ENCODE measurements around the gene SRGAP2B. TPM values are rescaled to one million over a fixed set of nuclear protein-coding genes. Genes with fewer than 3 reads are reported as not detected.
"Not testable (repeated sequence)": the region's sequence is repeated elsewhere in the genome, so short reads cannot be mapped to it uniquely, and the experiment has no call there.

The SRGAP2B gene
- total and polyA plus RNA-seq, 5 donors = 5.9 to 22.3 (median 19.5) TPM

DNA sequence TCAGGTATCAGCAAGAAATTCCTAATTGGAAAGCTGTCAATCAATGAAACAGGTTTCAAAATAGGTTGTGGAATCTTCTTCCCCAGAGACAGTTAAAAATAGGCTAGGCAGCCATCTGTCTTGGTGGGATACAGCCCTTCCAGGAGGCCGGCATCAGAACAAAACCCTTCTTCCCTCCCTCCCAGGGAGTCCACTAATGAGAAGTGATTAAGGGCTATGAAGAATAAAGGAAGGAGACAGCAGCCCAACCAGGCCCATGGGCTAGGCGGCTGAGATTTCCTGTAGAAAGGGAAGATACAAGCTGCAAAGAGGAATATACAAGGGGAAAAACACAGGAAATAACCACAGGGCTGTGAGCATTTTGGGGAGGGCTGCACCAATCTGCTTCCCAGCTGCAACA is 31.8 kb downstream of the SRGAP2B start:
- intact Hi-C loops (cut with DNase I); H3K4me3 ChIP-seq (ENCODE audit: low read length); H3K9me3 ChIP-seq (ENCODE audit: control insufficient read depth, low read length); ATAC-seq; DNase-seq; H3K27me3 ChIP-seq (ENCODE audit: control insufficient read depth, insufficient read depth); H3K27ac ChIP-seq (ENCODE audit: low read length); H3K4me1 ChIP-seq (ENCODE audit: control insufficient read depth, insufficient read depth, low read length): not testable (repeated sequence)
- WGBS = 53% methylated on average over 1 of the region's 2 CpGs

- H3K4me3 ChIP-seq (ENCODE audit: low read length); H3K9me3 ChIP-seq (ENCODE audit: control insufficient read depth, low read length); intact Hi-C loops (cut with DNase I); H3K27me3 ChIP-seq (ENCODE audit: control insufficient read depth, insufficient read depth); DNase-seq; H3K4me1 ChIP-seq (ENCODE audit: control insufficient read depth, insufficient read depth, low read length); H3K27ac ChIP-seq (ENCODE audit: low read length); ATAC-seq: not testable (repeated sequence)
- no CpG with 5 or more reads among the region's 3 CpGs for WGBS
Measured at GRCh38 chr1:145058184-145058583, 36.9 kb downstream of the SRGAP2B start.

DNA sequence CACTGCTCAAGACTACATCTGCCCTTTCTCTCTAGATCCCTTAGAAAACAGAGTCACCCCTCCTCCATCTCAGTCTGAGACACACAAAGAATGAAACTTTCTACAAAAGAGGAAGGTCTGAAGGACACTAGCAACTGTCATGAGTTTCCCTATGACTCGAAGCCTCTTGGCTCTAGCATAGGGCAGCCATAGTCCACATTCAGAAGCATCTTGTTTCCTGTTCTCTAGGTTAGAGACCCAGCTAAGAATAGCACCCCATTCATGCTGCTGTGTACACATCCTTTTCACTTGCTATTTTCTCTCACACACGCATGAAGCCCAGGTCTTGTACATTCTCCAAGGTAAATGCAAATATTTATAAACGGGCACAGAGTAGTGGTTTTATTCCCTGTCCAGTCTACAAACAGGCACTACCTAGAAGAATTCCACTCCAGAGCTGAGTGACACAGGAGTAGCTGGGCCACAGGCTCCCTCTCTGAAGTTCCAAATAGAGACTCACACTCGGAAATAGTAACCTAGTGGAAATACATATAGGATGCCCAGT is 39.8 kb downstream of the SRGAP2B start:
- DNase-seq; intact Hi-C loops (cut with DNase I); H3K4me3 ChIP-seq (ENCODE audit: low read length); H3K9me3 ChIP-seq (ENCODE audit: control insufficient read depth, low read length); H3K27me3 ChIP-seq (ENCODE audit: control insufficient read depth, insufficient read depth); H3K27ac ChIP-seq (ENCODE audit: low read length); H3K4me1 ChIP-seq (ENCODE audit: control insufficient read depth, insufficient read depth, low read length): not testable (repeated sequence)
- ATAC-seq = peak; percentile 63 to 72
- WGBS = no CpG with 5 or more reads among the region's 4 CpGs

GRCh38 chr1:145053428-145053827 is 41.7 kb downstream of the SRGAP2B start:
- H3K27me3 ChIP-seq (ENCODE audit: control insufficient read depth, insufficient read depth); H3K4me3 ChIP-seq (ENCODE audit: low read length); ATAC-seq; H3K4me1 ChIP-seq (ENCODE audit: control insufficient read depth, insufficient read depth, low read length); H3K27ac ChIP-seq (ENCODE audit: low read length); DNase-seq; intact Hi-C loops (cut with DNase I); H3K9me3 ChIP-seq (ENCODE audit: control insufficient read depth, low read length): not testable (repeated sequence)
- whole genome bisulfite sequencing = no CpG with 5 or more reads among the region's 4 CpGs

GRCh38 chr1:145052019-145052776 is 42.9 kb downstream of the SRGAP2B start:
- H3K27me3 ChIP-seq (ENCODE audit: control insufficient read depth, insufficient read depth); H3K4me1 ChIP-seq (ENCODE audit: control insufficient read depth, insufficient read depth, low read length); H3K9me3 ChIP-seq (ENCODE audit: control insufficient read depth, low read length); H3K27ac ChIP-seq (ENCODE audit: low read length); H3K4me3 ChIP-seq (ENCODE audit: low read length); DNase-seq; intact Hi-C loops (cut with DNase I): not testable (repeated sequence)
- ATAC-seq = peak; percentile 60 to 80
- WGBS = no CpG with 5 or more reads among the region's 10 CpGs

- H3K9me3 ChIP-seq (ENCODE audit: control insufficient read depth, low read length); H3K27ac ChIP-seq (ENCODE audit: low read length); ATAC-seq; DNase-seq; H3K4me1 ChIP-seq (ENCODE audit: control insufficient read depth, insufficient read depth, low read length); intact Hi-C loops (cut with DNase I); H3K27me3 ChIP-seq (ENCODE audit: control insufficient read depth, insufficient read depth); H3K4me3 ChIP-seq (ENCODE audit: low read length): not testable (repeated sequence)
- no CpG with 5 or more reads among the region's 6 CpGs for WGBS
Measured at GRCh38 chr1:145048181-145048856, 46.8 kb downstream of the SRGAP2B start.

- H3K4me1 ChIP-seq (ENCODE audit: control insufficient read depth, insufficient read depth, low read length); H3K9me3 ChIP-seq (ENCODE audit: control insufficient read depth, low read length); ATAC-seq; DNase-seq; intact Hi-C loops (cut with DNase I); H3K27me3 ChIP-seq (ENCODE audit: control insufficient read depth, insufficient read depth); H3K27ac ChIP-seq (ENCODE audit: low read length); H3K4me3 ChIP-seq (ENCODE audit: low read length): not testable (repeated sequence)
- WGBS = no CpG with 5 or more reads among the region's 1 CpG
Measured at GRCh38 chr1:145047553-145047952, 47.6 kb downstream of the SRGAP2B start.

- ATAC-seq; H3K9me3 ChIP-seq (ENCODE audit: control insufficient read depth, low read length); H3K4me3 ChIP-seq (ENCODE audit: low read length); H3K27me3 ChIP-seq (ENCODE audit: control insufficient read depth, insufficient read depth); DNase-seq; H3K27ac ChIP-seq (ENCODE audit: low read length); H3K4me1 ChIP-seq (ENCODE audit: control insufficient read depth, insufficient read depth, low read length); intact Hi-C loops (cut with DNase I): not testable (repeated sequence)
- no CpG with 5 or more reads among the region's 5 CpGs for WGBS
Measured at GRCh38 chr1:145045571-145046273, 49.4 kb downstream of the SRGAP2B start.

GRCh38 chr1:145041519-145041918 is 53.6 kb downstream of the SRGAP2B start:
- no CpG with 5 or more reads among the region's 1 CpG for whole genome bisulfite sequencing
- not testable (repeated sequence) for ATAC-seq

DNA sequence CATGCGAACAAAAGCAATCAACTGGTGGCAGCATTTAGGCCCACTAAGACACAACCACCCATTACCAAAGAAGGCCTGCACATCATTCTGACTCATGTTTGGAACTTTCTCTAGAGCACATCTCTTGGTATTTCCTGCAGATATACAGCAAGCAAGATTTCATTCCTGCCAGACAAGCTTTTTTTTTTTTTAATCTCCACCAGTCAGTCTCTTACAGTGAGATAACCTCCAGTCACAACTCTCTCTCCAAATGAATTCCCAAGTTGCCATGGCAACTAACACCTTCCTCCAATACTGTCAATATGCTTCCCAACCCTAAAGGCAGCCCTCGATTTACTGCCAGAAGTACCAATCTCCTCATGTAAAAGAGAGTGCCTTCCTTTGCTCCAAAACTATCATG is 59.1 kb downstream of the SRGAP2B start:
- H3K27me3 ChIP-seq (ENCODE audit: control insufficient read depth, insufficient read depth); DNase-seq; H3K4me1 ChIP-seq (ENCODE audit: control insufficient read depth, insufficient read depth, low read length); H3K4me3 ChIP-seq (ENCODE audit: low read length); H3K9me3 ChIP-seq (ENCODE audit: control insufficient read depth, low read length); intact Hi-C loops (cut with DNase I); H3K27ac ChIP-seq (ENCODE audit: low read length): not testable (repeated sequence)
- ATAC-seq = peak; percentile 59 to 87
- WGBS = 43% methylated on average over 1 of the region's 2 CpGs

More at GRCh38 chr1:145041519-145041918, 53.6 kb downstream of the SRGAP2B start:
- DNase-seq; H3K27ac ChIP-seq (ENCODE audit: low read length); intact Hi-C loops (cut with DNase I); H3K27me3 ChIP-seq (ENCODE audit: control insufficient read depth, insufficient read depth); H3K9me3 ChIP-seq (ENCODE audit: control insufficient read depth, low read length); H3K4me1 ChIP-seq (ENCODE audit: control insufficient read depth, insufficient read depth, low read length); H3K4me3 ChIP-seq (ENCODE audit: low read length): not testable (repeated sequence)

- whole genome bisulfite sequencing = no CpG with 5 or more reads among the region's 2 CpGs
- H3K9me3 ChIP-seq (ENCODE audit: control insufficient read depth, low read length); DNase-seq: not testable (repeated sequence)
Measured at GRCh38 chr1:145033523-145033922, 61.6 kb downstream of the SRGAP2B start.

More at GRCh38 chr1:145033523-145033922, 61.6 kb downstream of the SRGAP2B start:
- ATAC-seq; intact Hi-C loops (cut with DNase I); H3K27ac ChIP-seq (ENCODE audit: low read length); H3K4me1 ChIP-seq (ENCODE audit: control insufficient read depth, insufficient read depth, low read length); H3K27me3 ChIP-seq (ENCODE audit: control insufficient read depth, insufficient read depth); H3K4me3 ChIP-seq (ENCODE audit: low read length): not testable (repeated sequence)

All from right cardiac atrium (tissue), 5 donors.